HPDE6-E6E7 (cell line): ENCODE results near the gene MACO1.
A peak's percentile ranks its signal among the peaks of the same experiment; 100 is the strongest.
"Not testable (repeated sequence)": the region's sequence is repeated elsewhere in the genome, so short reads cannot be mapped to it uniquely, and the experiment has no call there.

ENCODE experiments used
- DNase-seq: peaks from one replicate; pipeline ENCODE4 v3.0.0; 2011; ENCODE audit warnings: missing footprints; ENCODE audit errors: extremely low spot score

The MACO1 gene

DNA sequence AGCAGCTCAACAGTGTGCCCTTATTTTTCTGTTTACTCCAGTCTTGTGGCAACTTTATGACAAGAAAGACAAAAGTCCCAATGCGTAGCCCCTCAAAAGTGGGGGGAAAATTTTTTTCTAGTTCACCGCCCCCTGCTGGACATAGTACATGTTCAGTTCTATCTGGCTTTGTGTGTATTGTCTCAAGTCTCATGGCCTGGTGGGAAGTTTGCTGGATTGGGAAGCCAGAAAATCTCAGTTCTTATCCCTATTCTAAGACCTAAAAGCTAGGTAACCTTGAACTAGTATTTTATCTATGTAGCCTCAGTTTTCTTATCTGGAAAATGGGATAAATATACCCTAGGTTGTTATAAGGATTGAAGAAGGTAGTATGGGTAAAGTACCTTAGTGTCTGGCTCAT is 56.9 kb downstream of the MACO1 start:
- DNase-seq = no peak

DNA sequence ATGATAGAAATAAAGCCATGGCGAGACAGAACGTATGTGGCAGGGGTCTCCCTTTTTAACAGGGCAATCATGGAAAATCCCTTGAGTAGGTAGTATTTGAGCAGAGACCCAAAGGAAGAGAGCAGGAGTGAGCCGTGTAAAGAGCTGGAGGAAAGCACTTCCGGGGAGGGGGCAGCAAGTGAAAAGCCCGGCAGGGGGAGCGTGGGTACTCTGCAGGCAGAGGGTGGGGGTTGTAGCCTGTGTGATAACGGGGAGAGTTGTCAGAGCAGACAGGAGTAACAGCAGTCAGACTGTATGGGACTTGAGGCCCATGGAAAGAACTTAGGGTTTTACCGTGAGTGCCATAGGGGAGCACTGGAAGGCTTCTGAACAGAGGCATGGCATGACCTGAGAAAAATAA is 61.6 kb downstream of the MACO1 start:
- DNase-seq = no peak

DNA sequence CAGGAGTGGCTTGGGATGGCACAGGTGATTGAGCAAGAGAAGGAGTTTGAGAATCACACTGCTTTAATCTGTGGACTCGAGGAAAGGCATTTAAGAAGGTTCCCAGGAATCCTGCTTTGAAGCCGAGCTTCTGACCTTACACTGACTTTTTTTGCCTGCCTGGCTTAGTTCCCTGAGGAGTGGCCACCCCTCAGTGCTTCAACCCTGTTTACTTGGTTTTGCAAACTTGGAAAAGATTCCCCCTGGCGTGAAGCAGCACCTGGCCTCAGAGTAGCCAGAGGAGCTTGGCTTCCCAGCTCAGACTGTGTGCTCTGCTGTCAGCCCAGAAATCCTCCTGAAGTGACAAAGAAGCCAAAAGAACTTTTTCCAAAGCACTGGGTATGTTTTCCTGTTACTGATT is 64.3 kb downstream of the MACO1 start:
- DNase-seq = no peak

DNA sequence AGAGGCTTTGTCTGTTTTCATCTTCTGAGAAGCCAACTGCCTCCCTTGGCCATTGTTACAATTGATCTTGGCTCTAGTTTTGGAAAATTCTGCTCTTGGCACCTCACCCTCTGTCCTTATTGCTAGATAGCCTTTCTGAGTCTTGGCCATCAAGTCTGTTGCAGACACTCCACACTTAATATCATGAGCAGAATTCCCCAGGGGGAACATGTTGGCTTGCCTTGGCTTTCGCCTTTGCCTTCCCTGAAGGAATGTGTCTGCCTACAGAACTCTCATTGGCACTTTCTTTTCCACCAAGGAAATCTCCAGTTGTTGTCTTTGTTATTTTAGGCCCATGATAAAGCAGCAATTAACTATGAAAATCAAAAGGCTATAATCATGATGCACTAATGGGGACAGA is 70.0 kb downstream of the MACO1 start:
- DNase-seq = no peak

DNA sequence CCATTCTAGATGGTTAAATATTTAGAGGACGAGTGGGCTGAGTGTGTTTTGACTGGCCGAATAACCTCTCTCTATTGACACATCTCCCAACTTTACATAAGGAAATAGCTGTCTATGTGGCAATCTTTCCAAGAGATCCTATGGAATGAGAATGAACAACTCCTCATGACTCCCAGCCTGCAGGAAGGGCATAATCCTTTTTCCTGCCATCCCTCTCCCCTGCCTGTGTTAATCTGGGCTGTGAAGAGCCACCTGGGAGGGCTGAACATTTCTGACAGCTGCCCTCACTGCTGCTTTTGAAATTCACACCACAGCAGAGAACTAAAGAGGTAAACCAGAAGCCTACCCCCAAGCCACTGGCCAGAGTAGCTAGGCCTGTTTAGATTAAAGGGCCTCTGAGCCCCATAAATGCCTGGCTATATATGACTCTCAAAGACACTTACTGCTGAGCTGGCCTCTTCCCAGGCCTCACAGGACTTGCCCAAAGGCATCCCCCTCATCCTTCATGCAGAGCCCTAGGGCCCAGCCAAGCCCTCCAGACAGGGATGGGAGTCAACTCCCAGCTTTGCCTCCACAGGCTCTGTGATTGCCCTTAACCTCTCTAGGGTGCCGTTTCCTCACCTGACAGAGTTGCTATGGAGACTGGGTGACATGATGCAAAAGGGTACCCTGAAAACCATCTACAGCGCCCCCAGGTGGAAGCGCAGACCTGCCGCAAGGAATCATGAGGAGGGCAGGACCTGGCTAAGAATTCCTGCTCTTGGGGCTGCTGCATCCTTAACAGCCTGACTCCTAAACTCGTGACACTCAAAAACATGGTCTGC is 70.8 kb downstream of the MACO1 start:
- no peak for DNase-seq

DNA sequence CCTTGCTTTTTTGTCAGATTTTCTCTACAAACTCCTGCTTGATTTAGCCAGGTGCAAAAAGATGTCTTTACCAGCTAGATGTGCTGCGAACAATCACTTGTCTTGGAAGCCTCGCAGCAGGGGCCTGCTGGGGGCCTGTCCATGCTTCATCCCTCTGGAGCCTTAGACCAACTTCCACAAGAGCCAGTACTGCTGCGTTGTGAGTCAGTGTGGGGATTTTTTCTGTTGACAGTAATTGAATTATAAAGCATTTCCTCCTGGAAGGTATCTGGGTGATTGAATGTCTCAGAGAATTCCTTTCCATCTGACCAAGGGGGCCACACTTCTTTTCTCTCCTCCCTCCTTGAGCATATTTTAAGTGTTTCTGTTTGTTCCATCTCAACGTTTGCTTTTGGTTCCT is 72.3 kb downstream of the MACO1 start:
- no peak for DNase-seq

DNA sequence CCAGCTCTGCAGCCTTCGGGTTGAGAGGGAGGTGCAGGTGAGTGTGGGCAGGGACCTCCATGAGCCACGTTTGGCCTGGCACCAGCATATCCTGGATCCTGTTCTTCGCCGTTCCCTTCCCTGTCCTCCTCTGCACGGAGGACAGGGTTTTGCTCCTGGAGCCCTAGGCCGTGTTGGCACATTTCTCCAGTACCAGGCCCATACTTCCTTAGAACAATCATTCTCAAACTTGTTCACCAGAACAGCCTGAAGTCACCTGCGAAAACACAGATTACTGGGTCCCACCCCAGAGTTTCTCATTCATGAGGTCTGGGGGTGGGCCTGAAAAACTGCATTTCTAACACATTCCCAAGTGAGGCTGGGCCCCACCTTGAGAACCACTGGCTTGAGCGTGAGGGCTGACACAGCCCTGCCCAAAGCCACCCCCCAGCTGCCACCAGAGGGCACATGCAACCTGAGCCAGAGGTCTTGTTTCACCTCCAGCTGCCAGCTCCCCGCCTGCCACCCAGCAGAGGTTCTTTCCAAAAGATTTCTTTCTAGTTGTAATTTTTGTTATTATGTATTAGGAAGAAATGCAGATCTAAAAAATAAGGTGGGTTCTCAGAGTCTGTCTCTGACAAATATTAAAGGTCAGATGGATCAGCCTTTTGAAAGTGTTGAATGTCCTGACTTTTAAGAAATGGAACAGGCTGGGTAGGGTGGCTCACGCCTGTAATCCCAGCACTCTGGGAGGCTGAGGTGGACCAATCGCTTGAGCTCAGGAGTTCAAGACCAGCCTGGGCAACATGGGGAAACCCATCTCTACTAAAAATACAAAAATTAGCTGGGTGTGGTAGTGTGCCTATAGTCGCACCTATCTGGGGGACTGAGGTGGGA is 73.1 kb downstream of the MACO1 start:
- DNase-seq = peak; percentile 58

DNA sequence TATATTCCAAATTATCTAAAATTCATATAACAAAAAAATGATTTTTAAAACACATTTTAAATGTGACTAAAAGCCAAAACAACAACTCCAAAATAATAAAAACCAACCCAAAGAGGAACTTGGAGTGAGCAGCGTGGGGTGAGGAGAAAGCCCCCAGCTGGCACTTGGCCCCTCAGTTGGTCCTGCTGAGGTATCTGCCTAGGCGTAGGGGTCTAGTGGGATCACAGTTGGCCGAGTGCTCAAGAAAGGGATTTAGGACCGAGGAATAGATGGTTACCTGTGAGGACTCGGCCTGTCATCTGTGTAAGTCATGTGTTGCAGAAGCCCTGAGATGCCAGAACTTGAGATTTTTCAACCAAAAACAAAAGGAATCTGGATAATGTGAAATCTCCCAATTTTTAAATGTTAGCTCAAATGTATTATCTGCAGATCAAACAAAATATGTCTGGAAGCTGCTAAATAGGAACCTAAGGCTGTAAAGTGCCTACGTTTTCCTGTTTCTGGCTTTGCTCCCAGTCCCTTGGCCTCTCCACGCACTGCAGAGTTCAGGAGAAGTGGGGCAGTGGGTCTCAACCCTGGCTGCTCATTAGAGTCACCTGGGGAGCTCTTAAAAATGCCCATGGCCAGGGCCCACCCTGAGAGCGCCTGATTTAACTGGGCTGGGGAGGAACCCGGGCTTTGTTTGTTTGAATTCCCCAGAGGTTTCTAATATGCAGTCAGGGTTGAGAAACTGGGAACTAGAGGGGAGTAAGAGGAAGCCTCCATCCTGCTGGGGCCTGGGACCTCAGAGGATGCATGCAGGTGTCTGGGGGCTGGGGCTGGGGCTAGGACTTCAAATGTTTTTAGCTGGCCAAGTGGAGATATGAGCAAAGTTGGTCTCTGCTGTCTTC is 74.3 kb downstream of the MACO1 start:
- DNase-seq = no peak

DNA sequence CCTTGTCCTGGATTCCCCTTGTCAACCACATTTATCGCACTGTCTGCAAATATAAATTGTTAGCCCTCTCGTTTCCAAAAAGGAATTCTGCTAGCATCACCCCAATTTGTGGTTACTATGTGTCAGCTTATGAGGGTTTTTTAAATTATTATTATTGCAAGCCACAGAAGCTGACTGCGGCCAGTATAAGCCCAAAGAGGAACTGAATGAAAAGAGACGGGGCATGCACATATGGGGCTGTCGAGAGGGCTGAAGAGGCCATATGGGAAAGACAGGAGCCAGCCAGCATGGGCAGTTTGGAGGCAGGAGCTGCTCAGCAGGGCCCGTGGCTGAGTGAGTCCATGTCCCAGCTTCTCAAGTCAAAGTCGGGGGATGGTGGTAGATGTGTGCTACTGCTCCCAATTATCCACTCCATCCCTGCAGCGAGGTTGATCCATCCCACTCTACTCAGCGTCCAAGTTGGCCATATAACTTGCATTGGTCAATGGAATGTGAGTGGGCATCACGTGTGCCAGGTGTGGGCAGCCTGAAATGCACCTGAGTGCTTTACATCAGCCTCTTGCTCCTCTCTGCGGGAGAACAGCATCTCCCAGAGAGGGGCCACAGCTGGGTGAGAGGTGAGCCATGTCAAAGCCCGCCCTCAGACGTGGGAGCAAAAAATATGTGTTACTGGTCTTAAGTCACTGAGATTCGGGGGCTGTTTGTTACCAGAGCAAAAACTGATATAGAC is 75.1 kb downstream of the MACO1 start:
- DNase-seq = no peak

DNA sequence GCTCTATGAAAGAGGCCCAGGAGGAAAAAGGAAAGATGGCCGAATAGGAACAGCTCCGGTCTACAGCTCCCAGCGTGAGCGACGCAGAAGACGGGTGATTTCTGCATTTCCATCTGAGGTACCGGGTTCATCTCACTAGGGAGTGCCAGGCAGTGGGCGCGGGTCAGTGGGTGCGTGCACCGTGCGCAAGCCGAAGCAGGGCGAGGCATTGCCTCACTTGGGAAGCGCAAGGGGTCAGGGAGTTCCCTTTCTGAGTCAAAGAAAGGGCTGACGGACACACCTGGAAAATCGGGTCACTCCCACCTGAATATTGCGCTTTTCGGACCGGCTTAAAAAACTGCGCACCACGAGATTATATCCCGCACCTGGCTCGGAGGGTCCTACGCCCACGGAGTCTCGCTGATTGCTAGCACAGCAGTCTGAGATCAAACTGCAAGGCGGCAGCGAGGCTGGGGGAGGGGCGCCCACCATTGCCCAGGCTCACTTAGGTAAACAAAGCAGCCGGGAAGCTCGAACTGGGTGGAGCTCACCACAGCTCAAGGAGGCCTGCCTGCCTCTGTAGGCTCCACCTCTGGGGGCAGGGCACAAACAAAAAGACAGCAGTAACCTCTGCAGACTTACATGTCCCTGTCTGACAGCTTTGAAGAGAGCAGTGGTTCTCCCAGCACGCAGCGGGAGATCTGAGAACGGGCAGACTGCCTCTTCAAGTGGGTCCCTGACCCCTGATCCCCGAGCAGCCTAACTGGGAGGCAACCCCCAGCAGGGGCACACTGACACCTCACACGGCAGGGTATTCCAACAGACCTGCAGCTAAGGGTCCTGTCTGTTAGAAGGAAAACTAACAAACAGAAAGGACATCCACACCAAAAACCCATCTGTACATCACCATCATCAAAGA is 76.1 kb downstream of the MACO1 start:
- not testable (repeated sequence) for DNase-seq

DNA sequence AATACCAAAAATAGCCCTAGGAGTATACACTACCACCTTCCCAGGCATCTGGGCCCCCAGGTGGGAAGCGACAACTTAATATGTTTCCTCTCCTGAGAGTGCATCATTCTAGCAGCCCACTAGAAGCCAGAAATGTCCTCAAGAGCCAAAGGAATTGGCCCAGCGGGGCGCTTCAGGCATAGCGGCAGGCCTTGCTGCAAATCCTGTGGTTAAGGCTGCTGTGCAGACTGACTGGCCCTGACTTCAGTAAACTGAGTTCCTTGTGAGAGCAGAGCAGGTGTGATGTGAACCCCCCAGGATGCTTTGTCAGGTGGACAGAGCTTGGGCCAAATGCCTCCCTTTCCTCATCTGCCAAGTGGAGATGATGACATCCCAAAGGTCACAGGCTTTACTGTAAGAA is 83.0 kb downstream of the MACO1 start:
- DNase-seq = no peak

DNA sequence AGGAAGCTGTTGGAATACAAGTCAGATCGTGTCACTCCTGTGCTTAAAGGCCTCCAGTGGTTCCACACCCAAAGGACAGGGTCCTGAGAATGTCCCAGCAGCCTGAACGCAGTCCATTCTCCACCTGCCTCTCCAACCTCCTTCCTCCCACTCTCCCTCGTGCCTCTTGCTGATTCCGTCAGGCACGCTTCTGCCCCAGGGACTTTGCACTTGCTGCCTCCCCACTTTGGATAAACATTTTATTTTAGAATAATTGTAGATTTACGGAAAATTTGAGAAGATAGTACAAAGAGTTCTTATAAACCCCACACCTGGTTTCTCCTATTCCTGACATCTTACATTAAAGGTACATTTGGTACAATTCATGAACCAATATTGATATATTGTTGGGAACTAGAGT is 84.3 kb downstream of the MACO1 start:
- no peak for DNase-seq

DNA sequence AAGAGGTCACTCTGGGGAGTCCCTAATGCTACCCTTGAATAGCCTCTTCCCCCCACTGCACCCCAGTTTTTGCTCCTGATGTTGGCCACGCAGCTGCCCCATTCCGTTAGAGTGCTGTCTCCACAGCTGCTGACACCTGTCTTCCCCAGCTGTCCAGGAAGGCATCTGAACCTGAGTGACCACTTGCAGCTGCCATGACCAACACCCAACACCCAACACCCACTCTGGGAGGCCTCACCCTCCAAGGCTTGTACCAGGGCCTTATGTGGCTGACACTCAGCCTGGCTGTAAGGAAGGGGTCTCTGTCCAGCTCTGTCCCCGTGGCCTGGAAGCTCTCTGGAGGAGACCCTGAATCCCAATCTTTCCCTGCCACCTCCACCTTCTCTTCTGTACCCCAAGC is 86.0 kb downstream of the MACO1 start:
- DNase-seq = no peak

DNA sequence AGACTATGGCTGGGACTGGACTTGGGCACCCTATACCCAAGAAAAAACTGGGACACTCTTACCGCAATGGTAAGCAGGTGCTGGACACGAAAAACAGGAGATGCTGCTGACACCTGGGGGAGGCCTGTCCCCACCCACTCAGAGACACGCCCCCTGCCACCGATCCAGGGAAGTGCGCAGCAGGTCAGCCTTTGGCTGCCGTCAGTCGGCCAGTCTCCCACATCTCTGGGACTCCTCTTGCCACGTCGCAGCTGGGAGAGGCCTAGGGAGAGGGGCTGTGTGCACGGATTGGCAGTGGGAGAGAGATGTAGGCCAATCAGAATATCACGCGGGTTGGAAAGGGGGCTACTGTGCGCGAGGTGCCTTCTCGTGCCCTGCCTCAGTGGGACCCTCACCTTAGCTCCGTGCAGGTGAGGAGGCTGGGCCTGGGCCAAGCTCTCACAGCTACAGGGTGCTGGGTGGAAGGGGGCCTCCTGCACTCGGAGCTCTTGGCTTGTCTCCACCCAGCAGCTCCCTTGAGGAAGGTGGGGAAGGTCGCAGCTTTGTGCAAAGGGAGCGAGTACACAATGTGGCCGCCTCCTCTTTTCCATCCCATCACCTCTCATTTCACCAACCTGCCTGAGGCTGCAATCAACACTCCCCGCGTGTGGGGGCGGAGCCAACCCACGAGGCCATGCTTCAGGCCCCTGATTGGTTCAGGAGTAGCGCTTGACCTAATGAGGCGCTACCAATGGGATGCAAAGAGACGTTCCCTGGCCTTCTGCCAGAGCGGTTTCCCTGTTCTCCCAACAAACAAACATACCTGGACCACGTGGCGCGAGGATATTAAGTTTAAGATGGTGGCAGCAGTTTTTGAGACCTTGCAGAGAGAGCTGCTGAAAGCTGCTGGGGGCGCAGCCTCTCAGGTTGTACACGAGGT is 87.0 kb downstream of the MACO1 start:
- no peak for DNase-seq

DNA sequence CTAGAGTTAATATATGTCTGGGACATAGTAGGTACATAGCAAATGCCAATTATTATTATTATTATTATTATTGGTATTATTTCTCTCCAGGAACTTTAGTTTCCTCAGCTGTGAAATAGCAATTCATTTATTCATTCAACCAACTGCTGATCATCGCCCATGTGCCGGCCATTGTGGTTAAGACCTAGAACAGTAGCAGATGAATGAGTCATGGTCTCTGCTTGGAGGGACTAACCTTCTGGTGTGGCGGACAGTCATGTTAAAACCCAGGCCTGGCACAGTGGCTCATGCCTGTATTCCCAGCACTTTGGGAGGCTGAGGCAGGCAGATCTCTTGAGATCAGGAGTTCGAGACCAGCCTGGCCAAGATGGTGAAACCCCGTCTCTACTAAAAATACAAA is 88.9 kb downstream of the MACO1 start:
- DNase-seq = no peak

DNA sequence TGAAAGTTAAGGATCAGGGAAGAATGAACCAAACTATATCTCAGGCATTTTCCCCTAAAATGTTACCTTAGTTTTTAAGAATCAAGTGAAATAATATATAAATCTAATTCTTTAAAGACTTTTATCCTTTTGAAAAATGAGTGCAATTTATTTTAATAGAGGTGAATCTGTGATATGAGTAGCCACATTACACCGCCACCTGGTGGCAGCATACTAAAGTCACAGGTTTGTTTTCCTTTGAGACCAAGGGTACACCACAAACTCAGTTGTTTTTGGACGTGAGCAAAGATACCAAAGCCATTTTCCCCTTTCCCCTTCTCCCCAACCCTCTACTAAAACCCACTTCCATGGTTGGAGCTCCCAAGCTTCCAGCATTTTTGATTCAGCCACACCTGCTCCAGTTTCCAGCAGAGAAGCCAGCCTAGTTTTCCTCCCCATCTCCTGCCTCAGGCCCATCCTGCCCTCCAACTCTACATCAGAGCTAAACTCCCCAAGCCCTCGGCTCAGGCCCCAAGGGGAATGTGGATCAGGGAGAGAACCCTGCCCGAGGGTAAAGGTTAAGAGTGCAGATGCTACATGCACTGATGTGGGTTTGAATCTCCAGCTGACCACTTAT is 89.9 kb downstream of the MACO1 start:
- no peak for DNase-seq

DNA sequence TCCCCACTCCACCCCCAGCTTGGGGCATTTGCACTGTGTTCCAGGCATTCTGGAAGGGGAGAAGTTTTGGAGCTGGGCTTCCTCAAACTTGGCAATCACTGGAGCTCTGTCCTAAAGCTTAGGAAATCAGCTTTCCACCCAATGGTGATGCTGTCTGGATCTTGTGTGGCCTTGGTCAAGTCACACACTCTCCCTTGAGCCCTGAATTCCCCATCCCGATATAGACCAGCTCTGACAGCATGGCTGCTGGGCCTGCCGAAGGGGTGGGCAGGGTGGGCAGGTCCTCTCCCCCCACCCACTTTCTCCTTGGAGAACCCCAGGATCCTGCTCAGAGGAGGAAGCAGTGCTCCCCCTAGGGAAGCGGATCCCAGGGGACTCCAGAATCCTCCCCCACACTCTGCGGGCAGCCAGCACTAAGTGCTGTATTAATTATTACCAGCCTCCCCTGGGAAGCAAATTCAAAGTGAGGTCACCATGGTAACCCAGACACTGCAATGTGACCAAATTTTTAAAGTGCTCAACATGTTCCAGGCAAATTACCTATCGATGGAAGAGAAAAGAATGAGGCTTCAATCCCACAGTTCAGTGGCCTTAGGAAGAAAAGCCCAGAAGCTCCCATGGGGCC is 91.4 kb downstream of the MACO1 start:
- no peak for DNase-seq

DNA sequence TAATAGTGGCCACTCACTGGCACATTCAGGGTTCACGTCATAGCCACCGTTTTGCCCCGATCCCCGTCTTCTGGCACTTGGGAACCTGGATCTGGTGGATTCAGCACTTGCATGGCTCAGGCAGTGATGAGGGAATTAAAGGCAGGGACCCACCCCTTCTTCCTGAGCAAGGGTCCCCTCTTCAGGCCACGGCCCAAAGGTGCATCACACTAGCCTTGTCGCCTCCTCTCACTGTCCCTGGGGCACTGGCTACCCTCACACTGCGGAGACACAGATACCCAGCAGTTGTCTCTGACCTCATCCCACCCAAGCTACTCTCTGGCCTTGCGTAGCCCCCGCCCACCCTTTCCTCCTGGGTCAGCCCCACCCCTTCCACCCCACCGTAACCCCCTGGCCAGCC is 92.8 kb downstream of the MACO1 start:
- DNase-seq = no peak
